EL (cell line): ENCODE results near the gene PPL.
A peak's percentile ranks its signal among the peaks of the same experiment; 100 is the strongest.

Experiments
- DNase-seq: peaks from one replicate; pipeline ENCODE4 v3.0.0-alpha.2; 2016

Gene PPL

GRCh38 chr16:4859190-4859899, 77.6 kb downstream of the PPL start:
- DNase-seq, result no peak

GRCh38 chr16:4855804-4856203, 81.1 kb downstream of the PPL start:
- no peak for DNase-seq

GRCh38 chr16:4855371-4855770, 81.6 kb downstream of the PPL start:
- no peak for DNase-seq

- DNase-seq, result peak; percentile 31
These were observed 84.6 kb downstream of the PPL start for GRCh38 chr16:4852221-4852872.

GRCh38 chr16:4850211-4850610, 86.7 kb downstream of the PPL start:
- DNase-seq, result peak; percentile 17

- DNase-seq, result peak; percentile 68
These were observed 89.0 kb downstream of the PPL start for GRCh38 chr16:4847774-4848587.

GRCh38 chr16:4846901-4847773, 89.8 kb downstream of the PPL start, which contains the start of the genes GLYR1 and UBN1:
TSS of gene GLYR1 (minus strand) at chr16:4847288. CDS start at chr16:4847265, 23 bp downstream.
TSS of gene UBN1 (plus strand) at chr16:4847481. CDS start at chr16:4852918, 5,437 bp downstream.
- peak; percentile 96 for DNase-seq

- peak; percentile 57 for DNase-seq
These were observed 90.4 kb downstream of the PPL start for GRCh38 chr16:4846503-4846900.

GRCh38 chr16:4840984-4841383, 96.0 kb downstream of the PPL start:
- no peak for DNase-seq

- DNase-seq, result no peak
These were observed 97.0 kb downstream of the PPL start for GRCh38 chr16:4839942-4840341.

- DNase-seq, result no peak
These were observed 99.0 kb downstream of the PPL start for GRCh38 chr16:4837733-4838501.

GRCh38 chr16:4836727-4837126, 100.2 kb downstream of the PPL start:
- no peak for DNase-seq

GRCh38 chr16:4833584-4833983, 103.4 kb downstream of the PPL start:
- no peak for DNase-seq

GRCh38 chr16:4832698-4833343, 104.1 kb downstream of the PPL start:
- no peak for DNase-seq
